ENCODE measurements around the gene ARID1B. TPM values are rescaled to one million over a fixed set of nuclear protein-coding genes. Genes with fewer than 3 reads are reported as not detected.

The ARID1B gene
- total RNA-seq, 1 experiment from 2014 or later: 63.9 TPM

- DNase-seq (ENCODE audit: unreplicated experiment): no peak
- Mint-ChIP-seq H3K4me1 (ENCODE audit: insufficient read depth, unreplicated experiment) (no peaks in the 10 kb centered on the region), H3K27ac (ENCODE audit: low read depth, unreplicated experiment) (no peak overlapping the region), H3K36me3 (ENCODE audit: insufficient read depth, unreplicated experiment) (peaks cover 4% of the 10 kb centered on the region), H3K9me3 (ENCODE audit: unreplicated experiment) (no peaks in the 10 kb centered on the region), H3K27me3 (ENCODE audit: insufficient read depth, unreplicated experiment) (no peaks in the 10 kb centered on the region), H3K4me3 (ENCODE audit: unreplicated experiment) (no peak overlapping the region)
- intact Hi-C loops (cut with micrococcal nuclease): no loop called here
- CTCF ChIA-PET: no interaction called here
- POLR2A ChIA-PET: no interaction called here
- no TSS peak for BruUV-seq (replicated peaks)
- TF ChIP-seq CTCF (IDR thresholded peaks at IDR 0.05; ENCODE audit: unreplicated experiment): no peak
Measured at GRCh38 chr6:156900292-156900691, 123.1 kb downstream of the ARID1B start.

- POLR2A ChIA-PET: interaction anchor here (1.0 kb wide), 2 partner anchors 19 to 45 kb away, joined by 4 read pairs; no protein-coding TSS in a partner anchor
Measured at GRCh38 chr6:156901309-156902019, 124.3 kb downstream of the ARID1B start.

GRCh38 chr6:156902782-156903181 is 125.6 kb downstream of the ARID1B start:
- peaks cover 4% of the 10 kb centered on the region for H3K36me3 Mint-ChIP-seq (ENCODE audit: insufficient read depth, unreplicated experiment)
- ChIA-PET POLR2A (interaction anchor here (1.0 kb wide), 1 partner anchor 46 kb away, joined by 4 read pairs; no protein-coding TSS in a partner anchor), CTCF (interaction anchor here (0.5 to 0.6 kb wide), 2 partner anchors 143 to 180 kb away, joined by 3 read pairs; no protein-coding TSS in a partner anchor)
- H3K27me3 Mint-ChIP-seq (ENCODE audit: insufficient read depth, unreplicated experiment): no peaks in the 10 kb centered on the region
- no TSS peak for BruUV-seq (replicated peaks)
- H3K27ac Mint-ChIP-seq (ENCODE audit: low read depth, unreplicated experiment): no peak overlapping the region
- TF ChIP-seq CTCF (IDR thresholded peaks at IDR 0.05; ENCODE audit: unreplicated experiment): no peak
- no peaks in the 10 kb centered on the region for H3K9me3 Mint-ChIP-seq (ENCODE audit: unreplicated experiment)
- intact Hi-C loops (cut with micrococcal nuclease): no loop called here
- no peaks in the 10 kb centered on the region for H3K4me1 Mint-ChIP-seq (ENCODE audit: insufficient read depth, unreplicated experiment)
- no peak for DNase-seq (ENCODE audit: unreplicated experiment)
- no peak overlapping the region for H3K4me3 Mint-ChIP-seq (ENCODE audit: unreplicated experiment)

More at GRCh38 chr6:156901309-156902019, 124.3 kb downstream of the ARID1B start:
- Mint-ChIP-seq H3K36me3 (ENCODE audit: insufficient read depth, unreplicated experiment) (peaks cover 4% of the 10 kb centered on the region), H3K4me3 (ENCODE audit: unreplicated experiment) (no peak overlapping the region), H3K27ac (ENCODE audit: low read depth, unreplicated experiment) (no peak overlapping the region), H3K9me3 (ENCODE audit: unreplicated experiment) (no peaks in the 10 kb centered on the region), H3K4me1 (ENCODE audit: insufficient read depth, unreplicated experiment) (no peaks in the 10 kb centered on the region), H3K27me3 (ENCODE audit: insufficient read depth, unreplicated experiment) (no peaks in the 10 kb centered on the region)
- CTCF ChIA-PET: no interaction called here
- BruUV-seq (replicated peaks): no TSS peak
- no peak for TF ChIP-seq CTCF (IDR thresholded peaks at IDR 0.05; ENCODE audit: unreplicated experiment)
- DNase-seq (ENCODE audit: unreplicated experiment): no peak
- intact Hi-C loops (cut with micrococcal nuclease): no loop called here

GRCh38 chr6:156904176-156904967 is 127.2 kb downstream of the ARID1B start:
- DNase-seq (ENCODE audit: unreplicated experiment): no peak
- H3K9me3 Mint-ChIP-seq (ENCODE audit: unreplicated experiment): no peaks in the 10 kb centered on the region
- intact Hi-C loops (cut with micrococcal nuclease): no loop called here
- no peak for TF ChIP-seq CTCF (IDR thresholded peaks at IDR 0.05; ENCODE audit: unreplicated experiment)
- no TSS peak for BruUV-seq (replicated peaks)
- no peaks in the 10 kb centered on the region for H3K27me3 Mint-ChIP-seq (ENCODE audit: insufficient read depth, unreplicated experiment)
- POLR2A ChIA-PET: interaction anchor here (0.7 to 1.5 kb wide), 3 partner anchors 14 to 1512 kb away, joined by 3 to 4 read pairs (median 4); no protein-coding TSS in a partner anchor
- CTCF ChIA-PET: no interaction called here
- no peaks in the 10 kb centered on the region for H3K4me1 Mint-ChIP-seq (ENCODE audit: insufficient read depth, unreplicated experiment)
- H3K4me3 Mint-ChIP-seq (ENCODE audit: unreplicated experiment): no peak overlapping the region
- H3K36me3 Mint-ChIP-seq (ENCODE audit: insufficient read depth, unreplicated experiment): peaks cover 7% of the 10 kb centered on the region
- H3K27ac Mint-ChIP-seq (ENCODE audit: low read depth, unreplicated experiment): no peak overlapping the region

All from MCF 10A (cell line).